ENCODE measurements around the gene FAM131B. TPM values are rescaled to one million over a fixed set of nuclear protein-coding genes. Genes with fewer than 3 reads are reported as not detected.
A peak's percentile ranks its signal among the peaks of the same experiment; 100 is the strongest.

The FAM131B gene
- total and polyA plus RNA-seq, 8 donors, result 0.60 to 2.3 (median 1.6) TPM

GRCh38 chr7:143321242-143321641, 41.3 kb downstream of the FAM131B start:
- Histone ChIP-seq H3K9me3 (no peaks in the 10 kb centered on the region), H3K4me1 (no peaks in the 10 kb centered on the region), H3K27ac (no peak overlapping the region), H3K36me3 (no peaks in the 10 kb centered on the region), H3K4me3 (no peak overlapping the region), H3K27me3 (no peaks in the 10 kb centered on the region)
- DNase-seq, result no peak
- intact Hi-C loops (cut with DNase I), result no loop called here
- no peak for TF ChIP-seq CTCF (IDR thresholded peaks at IDR 0.05)
- ATAC-seq, result no peak

- H3K27ac ChIP-seq, result no peak overlapping the region
- no peaks in the 10 kb centered on the region for H3K36me3 ChIP-seq
- TF ChIP-seq CTCF (IDR thresholded peaks at IDR 0.05), result no peak
- intact Hi-C loops (cut with DNase I), result no loop called here
- H3K27me3 ChIP-seq, result no peaks in the 10 kb centered on the region
- no peaks in the 10 kb centered on the region for H3K4me1 ChIP-seq
- no peaks in the 10 kb centered on the region for H3K9me3 ChIP-seq
- DNase-seq (no peak), ATAC-seq (no peak)
- no peak overlapping the region for H3K4me3 ChIP-seq
Measured at GRCh38 chr7:143320620-143321019, 41.9 kb downstream of the FAM131B start.

GRCh38 chr7:143318661-143319060, 43.9 kb downstream of the FAM131B start:
- Histone ChIP-seq H3K27ac (no peak overlapping the region), H3K4me3 (no peak overlapping the region), H3K36me3 (no peaks in the 10 kb centered on the region), H3K4me1 (peaks cover 0 to 8% of the 10 kb centered on the region in 2 donors), H3K9me3 (no peaks in the 10 kb centered on the region), H3K27me3 (no peaks in the 10 kb centered on the region)
- intact Hi-C loops (cut with DNase I), result no loop called here
- peak; percentile 42 for ATAC-seq
- no peak for TF ChIP-seq CTCF (IDR thresholded peaks at IDR 0.05)
- DNase-seq, result no peak

GRCh38 chr7:143316492-143316891, 46.0 kb downstream of the FAM131B start:
- H3K9me3 ChIP-seq, result no peaks in the 10 kb centered on the region
- DNase-seq, result no peak
- peaks cover 0 to 8% of the 10 kb centered on the region in 2 donors for H3K4me1 ChIP-seq
- ATAC-seq, result no peak
- no peak for TF ChIP-seq CTCF (IDR thresholded peaks at IDR 0.05)
- no peaks in the 10 kb centered on the region for H3K27me3 ChIP-seq
- H3K36me3 ChIP-seq, result no peaks in the 10 kb centered on the region
- intact Hi-C loops (cut with DNase I), result no loop called here
- H3K27ac ChIP-seq, result no peak overlapping the region
- H3K4me3 ChIP-seq, result no peak overlapping the region

GRCh38 chr7:143315776-143316175, 46.7 kb downstream of the FAM131B start, which contains the start of gene CLCN1:
TSS of gene CLCN1 (plus strand) at chr7:143316111. CDS start at chr7:143316213, 102 bp downstream.
- Histone ChIP-seq H3K9me3 (no peaks in the 10 kb centered on the region), H3K27me3 (no peaks in the 10 kb centered on the region), H3K27ac (no peak within 1 kb of the TSS), H3K36me3 (no peaks in the 10 kb centered on the region), H3K4me3 (no peak within 1 kb of the TSS), H3K4me1 (peaks cover 0 to 8% of the 10 kb centered on the region in 2 donors)
- ATAC-seq, result no peak
- DNase-seq, result no peak
- intact Hi-C loops (cut with DNase I), result no loop called here
- TF ChIP-seq CTCF (IDR thresholded peaks at IDR 0.05), result no peak

Measured in left lung (tissue), 10 donors.